Panc1 (cell line): ENCODE measurements around the gene SPINK9. TPM values are rescaled to one million over a fixed set of nuclear protein-coding genes. Genes with fewer than 3 reads are reported as not detected.

Experiments used
- ATAC-seq: fragments of 200-7000 bp; cut with Tn5 transposase; 2 replicates; pipeline ENCODE4 v1.9.1; 2020; ENCODE audit warnings: mild to moderate bottlenecking, moderate library complexity
- BruUV-seq: library from RNA; stranded (reverse); fragments of 400-500 nt; replicated peaks from 2 replicates; lab custom pipeline; 2021; lab: Mats Ljungman, UMichigan
- CTCF ChIA-PET: fragments of 300-600 bp; sonication (Branson Sonifier 250); formaldehyde crosslinking; loops from one replicate; lab custom pipeline; 2022; ENCODE audit warnings: antibody characterized with exemption; lab: Charles Lee
- POLR2A ChIA-PET: fragments of 300-600 bp; sonication (Branson Sonifier 250); formaldehyde crosslinking; loops from one replicate; lab custom pipeline; 2022; ENCODE audit warnings: antibody characterized with exemption; lab: Charles Lee
- DNase-seq: peaks from one replicate; pipeline ENCODE4 v3.0.0-alpha.2; 2010; ENCODE audit warnings: low read depth, low spot score
- H3K27ac ChIP-seq: 2 replicates; pipeline ENCODE4 v1.5.1; 2011; ENCODE audit warnings: mild to moderate bottlenecking, low read length, inconsistent platforms
- H3K27me3 ChIP-seq: fragments of 200-500 bp; sonication (Bioruptor generic); 2 replicates; pipeline ENCODE4 v1.6.0; 2014; ENCODE audit warnings: low read length, inconsistent platforms; ENCODE audit not compliant: control insufficient read depth, insufficient read depth
- H3K36me3 ChIP-seq: fragments of 200-500 bp; sonication (Bioruptor generic); 2 replicates; pipeline ENCODE4 v1.5.1; 2014; ENCODE audit warnings: inconsistent platforms, mild to moderate bottlenecking, low read length, moderate library complexity; ENCODE audit not compliant: control insufficient read depth, insufficient read depth
- H3K4me1 ChIP-seq: 2 replicates; pipeline ENCODE4 v1.5.1; 2011; ENCODE audit warnings: inconsistent platforms, mild to moderate bottlenecking, low read length, moderate library complexity; ENCODE audit not compliant: control insufficient read depth, insufficient read depth
- H3K4me3 ChIP-seq, 2 experiments: 2 replicates each; pipeline ENCODE4 v1.5.1; 2011 to 2012; ENCODE audit warnings: low read depth in 2 of 2, low read length in 2 of 2, mild to moderate bottlenecking in 2 of 2, inconsistent platforms in 1 of 2, moderate library complexity in 1 of 2
- H3K9me3 ChIP-seq: fragments of 200-500 bp; sonication (Bioruptor generic); 2 replicates; pipeline ENCODE4 v1.5.1; 2014; ENCODE audit warnings: low read depth, mild to moderate bottlenecking, inconsistent platforms, low read length, moderate library complexity; ENCODE audit not compliant: control insufficient read depth, insufficient read depth
- POLR2AphosphoS5 ChIP-seq: IDR thresholded peaks from 2 replicates; pipeline ENCODE4 v1.6.1; 2012; ENCODE audit warnings: mild to moderate bottlenecking, low read depth, low read length, moderate library complexity
- REST ChIP-seq, 2 experiments: IDR thresholded peaks; 2 replicates each; pipeline ENCODE4 v1.6.1; 2011 to 2012; ENCODE audit warnings: low read depth in 2 of 2, control low read depth in 1 of 2, low read length in 1 of 2, mild to moderate bottlenecking in 1 of 2, moderate library complexity in 1 of 2; ENCODE audit not compliant: insufficient read depth in 1 of 2
- SIN3A ChIP-seq: IDR thresholded peaks from 2 replicates; pipeline ENCODE4 v1.6.1; 2012; ENCODE audit warnings: low read depth, mild to moderate bottlenecking, low read length, moderate library complexity, borderline replicate concordance; ENCODE audit not compliant: insufficient read depth
- TCF7L2 ChIP-seq: IDR thresholded peaks from 2 replicates; pipeline ENCODE4 v1.6.1; 2011; ENCODE audit warnings: mild to moderate bottlenecking, low read depth, low read length, inconsistent platforms
- in situ Hi-C: cut with HindIII; loops from 2 replicates; pipeline ENCODE4 v1.10.0; 2016; ENCODE audit warnings: low sequenced_read_pairs, low pct_unique_long_range_greater_than_20kb
- intact Hi-C: fragments of 100-400 bp; cut with micrococcal nuclease; formaldehyde crosslinking; loops from one replicate; pipeline ENCODE4 v1.10.0; 2022; ENCODE audit not compliant: unreplicated experiment
- total RNA-seq: library from RNA; stranded (reverse); gene quantifications from one replicate; pipeline ENCODE4 v1.2.1, GENCODE V29; 2021; ENCODE audit not compliant: unreplicated experiment
- TF ChIP-seq, protein P1 (sequence below): fragments of 450-650 bp; IDR thresholded peaks from 2 replicates; pipeline ENCODE4 v1.5.1; 2017; ENCODE audit warnings: mild to moderate bottlenecking

Gene SPINK9
- total RNA-seq, 1 experiment from 2014 or later, result not detected

GRCh38 chr5:148342371-148343045 lies 7.1 kb downstream of the SPINK9 start:
- Histone ChIP-seq H3K4me3 (no peak overlapping the region), H3K27ac (no peak overlapping the region), H3K36me3 (no peaks in the 10 kb centered on the region), H3K9me3 (no peaks in the 10 kb centered on the region), H3K4me1 (no peaks in the 10 kb centered on the region), H3K27me3 (no peaks in the 10 kb centered on the region)
- in situ Hi-C loops, result no loop called here
- ChIA-PET CTCF (no interaction called here), POLR2A (no interaction called here)
- TF ChIP-seq SIN3A (no peak), TCF7L2 (no peak)
- DNase-seq, result no peak
- intact Hi-C loops, result no loop called here
- ATAC-seq, result no peak
- no TSS peak for BruUV-seq

- in situ Hi-C loops (no loop called here), intact Hi-C loops (no loop called here)
- ChIA-PET CTCF (no interaction called here), POLR2A (no interaction called here)
- Histone ChIP-seq H3K4me3 (no peak overlapping the region), H3K27ac (no peak overlapping the region), H3K36me3 (no peaks in the 10 kb centered on the region), H3K4me1 (no peaks in the 10 kb centered on the region), H3K27me3 (no peaks in the 10 kb centered on the region), H3K9me3 (no peaks in the 10 kb centered on the region)
- no peak for DNase-seq
- BruUV-seq, result no TSS peak
- TF ChIP-seq REST (IDR thresholded peaks at IDR 0.05; ENCODE audit: insufficient read depth in 1 of 2, low read depth in 2 of 2, low read length in 1 of 2) (no peak), POLR2AphosphoS5 (no peak), SIN3A (no peak), TCF7L2 (no peak)
- TF ChIP-seq, protein P1, sequence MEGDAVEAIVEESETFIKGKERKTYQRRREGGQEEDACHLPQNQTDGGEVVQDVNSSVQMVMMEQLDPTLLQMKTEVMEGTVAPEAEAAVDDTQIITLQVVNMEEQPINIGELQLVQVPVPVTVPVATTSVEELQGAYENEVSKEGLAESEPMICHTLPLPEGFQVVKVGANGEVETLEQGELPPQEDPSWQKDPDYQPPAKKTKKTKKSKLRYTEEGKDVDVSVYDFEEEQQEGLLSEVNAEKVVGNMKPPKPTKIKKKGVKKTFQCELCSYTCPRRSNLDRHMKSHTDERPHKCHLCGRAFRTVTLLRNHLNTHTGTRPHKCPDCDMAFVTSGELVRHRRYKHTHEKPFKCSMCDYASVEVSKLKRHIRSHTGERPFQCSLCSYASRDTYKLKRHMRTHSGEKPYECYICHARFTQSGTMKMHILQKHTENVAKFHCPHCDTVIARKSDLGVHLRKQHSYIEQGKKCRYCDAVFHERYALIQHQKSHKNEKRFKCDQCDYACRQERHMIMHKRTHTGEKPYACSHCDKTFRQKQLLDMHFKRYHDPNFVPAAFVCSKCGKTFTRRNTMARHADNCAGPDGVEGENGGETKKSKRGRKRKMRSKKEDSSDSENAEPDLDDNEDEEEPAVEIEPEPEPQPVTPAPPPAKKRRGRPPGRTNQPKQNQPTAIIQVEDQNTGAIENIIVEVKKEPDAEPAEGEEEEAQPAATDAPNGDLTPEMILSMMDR, result no peak
- ATAC-seq, result no peak
Observed at GRCh38 chr5:148343046-148343407, 7.7 kb downstream of the SPINK9 start.
